Measurements from ENCODE around the gene ENOX2.

Gene ENOX2

GRCh38 chrX:130607431-130607830, 295.6 kb downstream of the ENOX2 start:
- no peak for DNase-seq

GRCh38 chrX:130606425-130606824, 296.6 kb downstream of the ENOX2 start:
- DNase-seq = no peak

- no peak for DNase-seq
Observed at GRCh38 chrX:130604882-130605281, 298.1 kb downstream of the ENOX2 start.

- DNase-seq = no peak
Observed at GRCh38 chrX:130594453-130594916, 308.5 kb downstream of the ENOX2 start.

DNA sequence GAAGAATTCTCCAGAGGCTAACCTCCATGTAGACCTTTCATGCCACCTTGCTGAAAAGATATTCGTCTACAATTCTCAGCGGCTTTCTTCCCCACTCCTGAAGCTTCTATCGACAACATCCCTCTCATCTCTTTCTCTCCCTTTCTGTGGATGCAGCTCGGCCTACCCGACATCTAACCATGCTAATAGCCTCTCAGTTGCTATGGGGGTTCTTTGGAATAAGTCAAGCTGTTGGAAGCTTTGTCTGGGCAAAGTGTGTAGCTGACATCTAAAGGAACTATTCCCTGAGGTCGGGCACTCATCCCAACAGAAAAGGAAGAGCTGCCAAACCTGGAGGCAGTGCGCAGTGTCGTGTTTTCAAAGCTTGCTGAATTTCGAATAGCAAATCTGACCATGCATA, 309.1 kb downstream of the ENOX2 start:
- DNase-seq = no peak

GRCh38 chrX:130592204-130592603, 310.8 kb downstream of the ENOX2 start:
- DNase-seq = no peak

DNA sequence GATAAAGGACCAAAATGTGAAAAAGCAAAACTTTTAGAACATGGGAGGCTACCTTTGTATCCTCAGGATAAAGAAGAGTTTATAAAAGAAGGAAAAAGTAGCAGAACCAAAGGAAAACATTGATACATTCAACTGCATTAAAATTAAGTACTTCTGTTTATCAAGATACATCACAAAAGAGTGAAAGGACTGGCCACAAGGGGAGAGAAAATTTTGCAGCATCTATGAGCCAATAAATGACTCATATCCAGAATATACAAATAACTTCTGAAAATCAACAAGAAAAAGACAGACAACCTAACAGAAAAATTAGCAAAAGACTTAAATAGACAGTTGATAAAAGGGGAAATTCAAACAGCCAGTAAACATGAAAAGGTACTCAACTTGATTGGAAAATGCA, 324.1 kb downstream of the ENOX2 start:
- DNase-seq = no peak

DNA sequence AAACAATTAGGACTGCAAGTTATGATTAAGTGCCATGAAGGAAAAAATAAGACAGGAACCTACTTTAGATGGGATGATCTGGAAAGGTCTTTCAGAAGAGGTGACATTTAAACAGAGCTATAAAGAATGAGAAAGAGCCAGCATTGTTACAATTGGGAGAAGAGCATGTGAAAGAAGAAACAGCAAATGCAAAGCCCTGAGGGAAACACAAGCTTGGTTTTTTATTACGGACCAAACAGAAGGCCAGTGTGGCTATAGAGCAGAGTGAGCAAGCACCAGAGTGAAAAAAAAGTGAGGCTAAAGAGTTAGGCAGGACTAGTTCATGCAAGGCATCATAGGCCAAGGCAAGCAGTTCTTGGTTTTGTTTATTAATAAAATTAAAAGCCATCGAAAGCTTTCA, 325.6 kb downstream of the ENOX2 start:
- DNase-seq = no peak

DNA sequence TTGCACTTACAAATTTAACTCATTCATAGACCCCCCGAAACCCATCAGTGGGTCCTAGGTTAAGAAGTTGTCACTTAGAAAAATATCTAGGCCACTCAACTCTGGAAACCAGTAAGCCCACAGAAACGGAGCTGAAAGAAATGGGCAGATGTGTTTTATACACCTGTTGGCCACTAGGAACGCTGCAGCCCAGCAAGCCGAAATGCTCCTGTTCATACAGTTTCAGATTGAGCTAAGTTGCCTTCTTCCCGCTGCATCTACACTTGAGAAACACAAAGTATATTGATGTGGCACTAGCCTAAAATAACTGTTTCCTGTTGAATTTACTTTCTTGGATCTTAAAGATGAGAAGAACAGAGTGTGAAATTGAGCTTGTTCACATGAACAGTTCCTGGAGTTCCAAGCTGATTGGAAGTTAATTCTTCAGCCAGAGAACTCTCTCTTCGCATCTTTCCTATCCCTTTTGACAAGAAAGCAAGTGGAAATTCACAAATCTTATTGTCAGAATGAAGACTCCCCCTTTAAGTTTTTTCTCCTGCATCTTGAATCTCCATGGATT, 327.1 kb downstream of the ENOX2 start:
- no peak for DNase-seq
